Body of pancreas (tissue), 4 donors: ENCODE results near the gene CHRDL1.

Experiments
- CTCF ChIP-seq, 7 experiments: fragments of 450-650 bp in 4 of 7; fragments of 200-600 bp in 3 of 7; sonication (generic) in 3 of 7; IDR thresholded peaks; one replicate each; pipeline ENCODE4 v1.5.1; 2016 to 2019; ENCODE audit warnings: antibody characterized with exemption in 7 of 7
- POLR2A ChIP-seq, 3 donors: fragments of 450-650 bp; IDR thresholded peaks; one replicate each; pipeline ENCODE4 v1.6.1; 2016; ENCODE audit warnings: antibody characterized with exemption in 3 of 3, mild to moderate bottlenecking in 2 of 3

GRCh38 chrX:110684653-110685052 is 111.0 kb downstream of the CHRDL1 start:
- TF ChIP-seq CTCF (IDR thresholded peaks at IDR 0.05) = no peak
- no peak for TF ChIP-seq POLR2A (IDR thresholded peaks at IDR 0.05)
